IgD-negative memory B cell (primary cell): ENCODE results near the gene SPSB3. TPM values are rescaled to one million over a fixed set of nuclear protein-coding genes. Genes with fewer than 3 reads are reported as not detected.
"Not testable (repeated sequence)": the region's sequence is repeated elsewhere in the genome, so short reads cannot be mapped to it uniquely, and the experiment has no call there.

Source experiments
- H3K27ac Mint-ChIP-seq, 3 donors: one replicate each; pipeline ENCODE4 v1.8.0; 2020 to 2022; ENCODE audit warnings: mild to moderate bottlenecking in 3 of 3, mixed read lengths in 3 of 3, moderate library complexity in 1 of 3
- H3K27me3 Mint-ChIP-seq: one replicate; pipeline ENCODE4 v1.8.0; 2021; ENCODE audit warnings: mixed read lengths
- H3K36me3 Mint-ChIP-seq: one replicate; pipeline ENCODE4 v1.8.0; 2020; ENCODE audit warnings: mild to moderate bottlenecking, mixed read lengths
- H3K4me1 Mint-ChIP-seq, 3 donors: one replicate each; pipeline ENCODE4 v1.8.0; 2020 to 2022; ENCODE audit warnings: mixed read lengths in 3 of 3, mild to moderate bottlenecking in 1 of 3
- H3K4me3 Mint-ChIP-seq, 4 donors: one replicate each; pipeline ENCODE4 v1.8.0; 2020 to 2022; ENCODE audit warnings: mild to moderate bottlenecking in 4 of 4, mixed read lengths in 4 of 4, moderate library complexity in 3 of 4
- H3K9me3 Mint-ChIP-seq, 3 donors: one replicate each; pipeline ENCODE4 v1.8.0; 2020 to 2021; ENCODE audit warnings: mixed read lengths in 3 of 3, mild to moderate bottlenecking in 1 of 3
- polyA plus RNA-seq: library from polyadenylated mRNA; unstranded; fragments of 300-500 nt; fragmentation: Illumina TruSeq; gene quantifications from one replicate; pipeline ENCODE4 v1.2.3, GENCODE V29; 2021

The SPSB3 gene
- polyA plus RNA-seq, 1 donor from 2014 or later, result 55.2 TPM

GRCh38 chr16:1743376-1744337, 38.7 kb downstream of the SPSB3 start:
- H3K9me3 Mint-ChIP-seq, result no peaks in the 10 kb centered on the region
- H3K4me3 Mint-ChIP-seq, result no peak overlapping the region
- H3K4me1 Mint-ChIP-seq, result no peaks in the 10 kb centered on the region
- H3K36me3 Mint-ChIP-seq, result no peaks in the 10 kb centered on the region
- no peaks in the 10 kb centered on the region for H3K27me3 Mint-ChIP-seq
- peak overlapping the region in 1 of 3 donors; percentile 43 for H3K27ac Mint-ChIP-seq

- H3K36me3 Mint-ChIP-seq, result no peaks in the 10 kb centered on the region
- H3K9me3 Mint-ChIP-seq, result no peaks in the 10 kb centered on the region
- H3K4me3 Mint-ChIP-seq, result no peak overlapping the region
- H3K27ac Mint-ChIP-seq, result no peak overlapping the region
- H3K27me3 Mint-ChIP-seq, result no peaks in the 10 kb centered on the region
- H3K4me1 Mint-ChIP-seq, result no peaks in the 10 kb centered on the region
Measured at GRCh38 chr16:1741553-1742165, 40.7 kb downstream of the SPSB3 start.

- Mint-ChIP-seq H3K27me3 (no peaks in the 10 kb centered on the region), H3K36me3 (no peaks in the 10 kb centered on the region), H3K4me1 (no peaks in the 10 kb centered on the region), H3K4me3 (no peak overlapping the region), H3K27ac (peak overlapping the region in 1 of 3 donors; percentile 76), H3K9me3 (no peaks in the 10 kb centered on the region)
Measured at GRCh38 chr16:1740781-1741490, 41.4 kb downstream of the SPSB3 start.

- no peaks in the 10 kb centered on the region for H3K4me1 Mint-ChIP-seq
- H3K27me3 Mint-ChIP-seq, result no peaks in the 10 kb centered on the region
- H3K27ac Mint-ChIP-seq, result no peak overlapping the region
- no peaks in the 10 kb centered on the region for H3K36me3 Mint-ChIP-seq
- H3K9me3 Mint-ChIP-seq, result no peaks in the 10 kb centered on the region
- H3K4me3 Mint-ChIP-seq, result no peak overlapping the region
Measured at GRCh38 chr16:1740234-1740633, 42.1 kb downstream of the SPSB3 start.

- Mint-ChIP-seq H3K27ac (peak overlapping the region in 1 of 3 donors; percentile 12), H3K9me3 (no peaks in the 10 kb centered on the region), H3K36me3 (no peaks in the 10 kb centered on the region), H3K4me3 (no peak overlapping the region), H3K27me3 (no peaks in the 10 kb centered on the region), H3K4me1 (no peaks in the 10 kb centered on the region)
Measured at GRCh38 chr16:1734816-1735215, 47.6 kb downstream of the SPSB3 start.

- Mint-ChIP-seq H3K27ac (no peak overlapping the region), H3K36me3 (no peaks in the 10 kb centered on the region), H3K4me1 (no peaks in the 10 kb centered on the region), H3K27me3 (no peaks in the 10 kb centered on the region), H3K4me3 (no peak overlapping the region), H3K9me3 (peaks cover 0 to 1% (median 0%) of the 10 kb centered on the region in 3 donors)
Measured at GRCh38 chr16:1734123-1734522, 48.2 kb downstream of the SPSB3 start.

GRCh38 chr16:1732551-1732987, 49.8 kb downstream of the SPSB3 start:
- not testable (repeated sequence) for H3K4me3 Mint-ChIP-seq, H3K27me3 Mint-ChIP-seq, H3K9me3 Mint-ChIP-seq, H3K4me1 Mint-ChIP-seq, H3K36me3 Mint-ChIP-seq
- peak overlapping the region in 1 of 3 donors; percentile 63 for H3K27ac Mint-ChIP-seq

GRCh38 chr16:1732071-1732470, 50.3 kb downstream of the SPSB3 start:
- peak overlapping the region in 1 of 4 donors; percentile 33 for H3K4me3 Mint-ChIP-seq
- H3K27ac Mint-ChIP-seq, result peak overlapping the region in 2 of 3 donors; percentile 77 to 78
- H3K36me3 Mint-ChIP-seq, result peaks cover 5% of the 10 kb centered on the region
- H3K9me3 Mint-ChIP-seq, result peaks cover 0 to 1% (median 0%) of the 10 kb centered on the region in 3 donors
- peaks cover 0 to 4% (median 1%) of the 10 kb centered on the region in 3 donors for H3K4me1 Mint-ChIP-seq
- no peaks in the 10 kb centered on the region for H3K27me3 Mint-ChIP-seq

GRCh38 chr16:1731603-1732002, 50.8 kb downstream of the SPSB3 start:
- H3K36me3 Mint-ChIP-seq, result peaks cover 5% of the 10 kb centered on the region
- peaks cover 0 to 7% (median 4%) of the 10 kb centered on the region in 3 donors for H3K4me1 Mint-ChIP-seq
- peak overlapping the region in 2 of 3 donors; percentile 77 to 78 for H3K27ac Mint-ChIP-seq
- peak overlapping the region in 1 of 4 donors; percentile 33 for H3K4me3 Mint-ChIP-seq
- H3K27me3 Mint-ChIP-seq, result no peaks in the 10 kb centered on the region
- peaks cover 0 to 1% (median 0%) of the 10 kb centered on the region in 3 donors for H3K9me3 Mint-ChIP-seq

GRCh38 chr16:1731073-1731472, 51.3 kb downstream of the SPSB3 start:
- Mint-ChIP-seq H3K4me3 (no peak overlapping the region), H3K27me3 (no peaks in the 10 kb centered on the region), H3K36me3 (peaks cover 5% of the 10 kb centered on the region), H3K4me1 (peaks cover 0 to 9% (median 4%) of the 10 kb centered on the region in 3 donors), H3K27ac (peak overlapping the region in 1 of 3 donors; percentile 45), H3K9me3 (peaks cover 0 to 1% (median 0%) of the 10 kb centered on the region in 3 donors)

- Mint-ChIP-seq H3K27ac (peak overlapping the region in 1 of 3 donors; percentile 46), H3K4me3 (no peak overlapping the region), H3K9me3 (peaks cover 0 to 1% (median 0%) of the 10 kb centered on the region in 3 donors), H3K36me3 (peaks cover 5% of the 10 kb centered on the region), H3K27me3 (no peaks in the 10 kb centered on the region), H3K4me1 (peaks cover 0 to 11% (median 4%) of the 10 kb centered on the region in 3 donors)
Measured at GRCh38 chr16:1729445-1729844, 52.9 kb downstream of the SPSB3 start.

GRCh38 chr16:1729026-1729425, 53.3 kb downstream of the SPSB3 start:
- Mint-ChIP-seq H3K4me1 (peaks cover 0 to 11% (median 4%) of the 10 kb centered on the region in 3 donors), H3K36me3 (peaks cover 5% of the 10 kb centered on the region), H3K27me3 (no peaks in the 10 kb centered on the region), H3K27ac (no peak overlapping the region), H3K4me3 (no peak overlapping the region), H3K9me3 (peaks cover 0 to 1% (median 0%) of the 10 kb centered on the region in 3 donors)

GRCh38 chr16:1727651-1728624, 54.4 kb downstream of the SPSB3 start:
- Mint-ChIP-seq H3K27me3 (no peaks in the 10 kb centered on the region), H3K9me3 (peaks cover 0 to 1% (median 0%) of the 10 kb centered on the region in 3 donors), H3K4me3 (no peak overlapping the region), H3K36me3 (peaks cover 5% of the 10 kb centered on the region), H3K27ac (peak overlapping the region in 1 of 3 donors; percentile 80), H3K4me1 (peaks cover 7 to 19% (median 13%) of the 10 kb centered on the region in 3 donors)
